Ishikawa (cell line): ENCODE results near the gene MYRIP.

Experiments used
- CEBPB ChIP-seq: IDR thresholded peaks from 2 replicates; pipeline ENCODE4 v1.6.1; 2012
- CREB1 ChIP-seq: IDR thresholded peaks from 2 replicates; pipeline ENCODE4 v1.6.1; 2012; ENCODE audit warnings: low read depth
- EGR1 ChIP-seq: IDR thresholded peaks from 2 replicates; pipeline ENCODE4 v1.6.1; 2012
- EP300 ChIP-seq: IDR thresholded peaks from 2 replicates; pipeline ENCODE4 v1.6.1; 2012; ENCODE audit warnings: borderline replicate concordance
- FOXM1 ChIP-seq: IDR thresholded peaks from 2 replicates; pipeline ENCODE4 v1.6.1; 2012; ENCODE audit warnings: low read depth, borderline replicate concordance
- MAX ChIP-seq: IDR thresholded peaks from 2 replicates; pipeline ENCODE4 v1.6.1; 2012
- NFIC ChIP-seq: IDR thresholded peaks from 2 replicates; pipeline ENCODE4 v1.6.1; 2012
- RAD21 ChIP-seq: IDR thresholded peaks from 2 replicates; pipeline ENCODE4 v1.6.1; 2012; ENCODE audit warnings: low read depth
- REST ChIP-seq: IDR thresholded peaks from 2 replicates; pipeline ENCODE4 v1.6.1; 2012; ENCODE audit warnings: low read depth, mild to moderate bottlenecking
- TAF1 ChIP-seq: IDR thresholded peaks from 2 replicates; pipeline ENCODE4 v1.6.1; 2012; ENCODE audit warnings: low read depth, mild to moderate bottlenecking
- TCF12 ChIP-seq: IDR thresholded peaks from 2 replicates; pipeline ENCODE4 v1.6.1; 2012; ENCODE audit warnings: low read depth
- TEAD4 ChIP-seq: IDR thresholded peaks from 2 replicates; pipeline ENCODE4 v1.6.1; 2012
- USF1 ChIP-seq: IDR thresholded peaks from 2 replicates; pipeline ENCODE4 v1.6.1; 2012
- YY1 ChIP-seq: IDR thresholded peaks from 2 replicates; pipeline ENCODE4 v1.6.1; 2012; ENCODE audit warnings: low read depth
- ZBTB7A ChIP-seq: IDR thresholded peaks from 2 replicates; pipeline ENCODE4 v1.6.1; 2012; ENCODE audit warnings: low read depth

The MYRIP gene

DNA sequence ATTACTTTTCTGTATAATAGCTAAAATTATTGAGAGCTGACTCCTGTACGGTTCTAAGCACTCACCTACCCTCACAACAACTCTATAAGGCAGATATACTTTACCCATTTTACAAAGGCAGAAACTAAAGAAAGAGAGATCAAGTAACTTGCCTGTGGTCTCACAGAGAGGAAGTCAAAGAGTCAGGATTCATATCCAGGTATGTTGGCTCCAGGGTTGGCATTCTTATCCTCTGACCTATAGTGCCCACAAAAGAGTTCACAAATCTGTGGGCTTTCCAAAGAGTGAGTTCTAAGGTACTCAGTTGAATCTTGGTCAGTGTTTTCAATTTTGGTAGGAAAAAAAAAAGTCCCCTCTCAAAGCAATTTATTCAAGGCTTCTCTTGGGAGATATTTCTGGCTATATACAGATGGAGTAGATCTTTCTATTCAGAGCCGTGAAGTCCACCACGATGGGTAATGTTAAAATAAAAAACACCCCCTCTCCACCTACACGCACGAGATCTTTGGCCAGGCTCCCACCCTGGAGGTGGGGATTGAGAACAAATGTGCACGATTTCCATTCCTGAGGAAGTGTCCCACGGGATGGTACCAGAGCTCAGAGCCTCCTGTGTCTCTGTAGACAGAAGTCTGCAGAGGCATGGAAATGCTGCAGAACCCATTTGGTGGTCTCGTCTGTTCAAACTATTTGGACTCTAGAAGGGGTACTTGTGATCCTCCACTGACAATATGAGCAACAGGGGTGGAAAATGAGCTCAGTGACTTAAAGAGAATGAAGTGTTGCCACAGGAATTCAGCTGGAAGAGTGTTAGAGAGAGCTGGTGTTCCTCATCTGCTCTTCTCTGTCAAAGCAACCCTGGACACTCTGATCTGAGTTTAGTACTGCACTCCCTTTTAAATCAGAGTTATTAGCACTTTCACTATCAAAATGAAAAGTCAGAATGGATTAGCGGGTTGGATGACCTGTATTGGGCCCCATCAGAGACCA is 288.0 kb downstream of the MYRIP start:
- TF ChIP-seq EP300 (no peak), USF1 (no peak), MAX (no peak), ZBTB7A (no peak), RAD21 (no peak), CEBPB (no peak), TCF12 (no peak), TEAD4 (no peak), REST (no peak), CREB1 (no peak), FOXM1 (no peak), EGR1 (no peak), TAF1 (no peak), NFIC (no peak), YY1 (no peak)

- no peak for TF ChIP-seq REST
- TF ChIP-seq EGR1, result no peak
- no peak for TF ChIP-seq TCF12
- no peak for TF ChIP-seq ZBTB7A
- TF ChIP-seq NFIC, result no peak
- no peak for TF ChIP-seq CREB1
- no peak for TF ChIP-seq TAF1
These were observed 288.9 kb downstream of the MYRIP start for GRCh38 chr3:40098261-40098759.

- no peak for TF ChIP-seq EGR1
- TF ChIP-seq MAX, result no peak
- TF ChIP-seq NFIC, result no peak
- no peak for TF ChIP-seq YY1
- TF ChIP-seq RAD21, result no peak
- no peak for TF ChIP-seq REST
- TF ChIP-seq FOXM1, result no peak
- TF ChIP-seq CREB1, result no peak
- no peak for TF ChIP-seq EP300
- no peak for TF ChIP-seq USF1
- no peak for TF ChIP-seq ZBTB7A
- TF ChIP-seq TEAD4, result no peak
- no peak for TF ChIP-seq TCF12
- TF ChIP-seq TAF1, result no peak
These were observed 290.5 kb downstream of the MYRIP start for GRCh38 chr3:40099871-40100270.

GRCh38 chr3:40102182-40102581 is 292.8 kb downstream of the MYRIP start:
- no peak for TF ChIP-seq ZBTB7A
- TF ChIP-seq CEBPB, result no peak
- no peak for TF ChIP-seq FOXM1
- no peak for TF ChIP-seq TAF1
- TF ChIP-seq CREB1, result no peak
- TF ChIP-seq TEAD4, result no peak
- no peak for TF ChIP-seq USF1
- TF ChIP-seq MAX, result no peak
- TF ChIP-seq YY1, result no peak
- no peak for TF ChIP-seq RAD21
- TF ChIP-seq EP300, result no peak
- TF ChIP-seq NFIC, result no peak
- no peak for TF ChIP-seq EGR1
- no peak for TF ChIP-seq REST
- no peak for TF ChIP-seq TCF12
